GM18873 (cell line): ENCODE measurements around the gene SAA1.

ENCODE experiments used
- ATAC-seq: cut with Tn5 transposase; IDR thresholded peaks from one replicate; pipeline ENCODE4 v1.9.1; 2021; ENCODE audit warnings: mild to moderate bottlenecking, moderate library complexity, moderate number of reproducible peaks; ENCODE audit not compliant: unreplicated experiment, low FRiP score

SAA1 gene

GRCh38 chr11:18265949-18266348, at the start of gene SAA1:
Gene SAA1, plus strand, starts transcription at chr11:18266264. Its CDS starts 624 bp downstream, at chr11:18266888.
- ATAC-seq = no peak

- ATAC-seq = no peak
These were observed 44.7 kb upstream of the SAA1 start for GRCh38 chr11:18221274-18221876.

GRCh38 chr11:18222814-18223421, 43.1 kb upstream of the SAA1 start:
- no peak for ATAC-seq

- no peak for ATAC-seq
These were observed 42.3 kb upstream of the SAA1 start for GRCh38 chr11:18223591-18224387.

- no peak for ATAC-seq
These were observed 40.2 kb upstream of the SAA1 start for GRCh38 chr11:18225913-18226312.

GRCh38 chr11:18229501-18229900, 36.6 kb upstream of the SAA1 start:
- peak; percentile 95 for ATAC-seq

- ATAC-seq = no peak
These were observed 35.2 kb upstream of the SAA1 start for GRCh38 chr11:18230859-18231258.

- ATAC-seq = no peak
These were observed 32.2 kb upstream of the SAA1 start for GRCh38 chr11:18233912-18234311.

GRCh38 chr11:18235394-18236334, 30.4 kb upstream of the SAA1 start:
- no peak for ATAC-seq

GRCh38 chr11:18236664-18237356, 29.3 kb upstream of the SAA1 start, which contains the start of gene SAA4:
Gene SAA4, minus strand, starts transcription at chr11:18236802. Its CDS starts 876 bp downstream, at chr11:18235926.
- ATAC-seq = no peak

GRCh38 chr11:18239655-18240054, 26.4 kb upstream of the SAA1 start:
- no peak for ATAC-seq

GRCh38 chr11:18243783-18244362, 22.2 kb upstream of the SAA1 start:
- ATAC-seq = no peak

- no peak for ATAC-seq
These were observed 20.7 kb upstream of the SAA1 start for GRCh38 chr11:18245396-18245795.

- ATAC-seq = peak; percentile 76
These were observed 19.5 kb upstream of the SAA1 start for GRCh38 chr11:18246379-18247190.

GRCh38 chr11:18247191-18247581, 18.9 kb upstream of the SAA1 start:
- peak; percentile 12 for ATAC-seq

GRCh38 chr11:18248561-18248960, 17.5 kb upstream of the SAA1 start, which contains the start of gene SAA2:
Gene SAA2, minus strand, starts transcription at chr11:18248668. Its CDS starts 657 bp downstream, at chr11:18248011.
- no peak for ATAC-seq

GRCh38 chr11:18253233-18253632, 12.8 kb upstream of the SAA1 start:
- ATAC-seq = no peak

- ATAC-seq = no peak
These were observed 12.2 kb upstream of the SAA1 start for GRCh38 chr11:18253778-18254338.
